Measurements from ENCODE around the gene PTPN5.
"Not testable (repeated sequence)": the region's sequence is repeated elsewhere in the genome, so short reads cannot be mapped to it uniquely, and the experiment has no call there.

PTPN5 gene

DNA sequence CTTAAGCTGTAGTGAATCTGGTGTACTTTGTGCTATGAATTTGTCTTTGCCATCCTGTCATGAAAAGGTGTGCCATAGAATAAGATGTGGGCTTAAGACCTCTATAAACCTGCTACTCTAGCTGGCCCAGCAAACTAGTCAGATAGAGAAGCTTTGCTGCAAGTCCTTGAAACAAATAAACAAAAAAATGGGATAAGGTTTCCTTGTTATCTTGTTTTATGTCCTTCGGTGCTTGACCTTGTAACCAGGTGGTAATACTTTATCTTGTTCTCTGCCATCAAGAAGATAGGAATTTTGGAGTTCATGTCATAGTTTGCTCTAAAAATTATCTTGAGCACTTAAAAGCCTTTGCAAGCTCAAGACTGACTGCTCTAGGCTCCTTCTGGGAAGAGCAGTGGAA is 107.3 kb downstream of the PTPN5 start:
- no peak for DNase-seq (ENCODE audit: low read depth, low spot score)

DNA sequence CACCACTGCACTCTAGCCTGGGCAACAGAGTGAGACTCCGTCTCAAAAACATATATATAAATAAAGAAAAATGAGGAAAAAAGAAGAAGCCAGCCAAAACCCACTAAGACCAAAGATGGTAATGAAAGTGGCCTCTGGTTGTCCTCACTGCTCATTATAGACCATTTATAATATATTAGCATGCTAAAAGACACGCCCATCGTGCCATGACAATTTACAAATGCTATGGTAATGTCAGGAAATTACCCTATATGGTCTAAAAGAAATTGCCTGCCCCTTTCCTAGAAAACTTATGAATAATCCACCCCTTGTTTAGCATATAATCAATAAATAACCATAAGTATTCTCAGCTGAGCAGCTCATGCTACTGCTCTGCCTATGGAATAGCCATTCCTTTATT is 109.1 kb downstream of the PTPN5 start:
- DNase-seq (ENCODE audit: low read depth, low spot score) = no peak

DNA sequence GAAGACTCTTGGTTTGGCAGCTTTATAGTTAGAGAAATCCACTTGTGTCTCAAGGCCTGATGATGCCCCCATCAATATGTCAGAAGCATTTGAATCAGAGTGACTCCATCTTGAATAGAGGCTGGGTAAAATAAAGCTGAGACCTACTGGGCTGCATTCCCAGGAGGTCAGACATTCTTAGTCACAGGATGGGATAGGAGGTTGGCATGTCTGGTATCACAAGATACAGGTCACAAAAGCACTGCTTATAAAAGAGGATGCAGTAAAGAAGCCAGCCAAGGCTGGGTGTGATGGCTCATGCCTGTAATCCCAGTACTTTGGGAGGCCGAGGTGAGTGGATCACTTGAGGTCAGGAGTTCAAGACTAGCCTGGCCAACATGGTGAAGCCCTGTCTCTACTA is 109.6 kb downstream of the PTPN5 start:
- DNase-seq (ENCODE audit: low read depth, low spot score) = not testable (repeated sequence)
